Erythroblast (primary cell): ENCODE measurements around the gene CDH11.

Experiments
- GATA1 ChIP-seq: IDR thresholded peaks from 2 replicates; pipeline ENCODE4 v1.6.1; 2011; ENCODE audit warnings: low read depth, mild to moderate bottlenecking, control low read depth, low read length, moderate library complexity
- POLR2A ChIP-seq: IDR thresholded peaks from 2 replicates; pipeline ENCODE4 v1.6.1; 2011; ENCODE audit warnings: mild to moderate bottlenecking, low read length

GRCh38 chr16:65105171-65105570 lies 16.7 kb downstream of the CDH11 start:
- no peak for TF ChIP-seq POLR2A
- TF ChIP-seq GATA1, result no peak
